Umbilical cord (tissue), 2 donors: ENCODE measurements around the gene FARS2. TPM values are rescaled to one million over a fixed set of nuclear protein-coding genes. Genes with fewer than 3 reads are reported as not detected.

ENCODE experiments used
- DNase-seq: peaks from one replicate; pipeline ENCODE4 v3.0.0-alpha.2; 2015; ENCODE audit warnings: low spot score
- total RNA-seq: library from RNA; depleted of rRNA; stranded (reverse); fragments of >200 nt; gene quantifications from one replicate; pipeline ENCODE4 v1.2.3, GENCODE V29; 2014; ENCODE audit warnings: low replicate concordance; ENCODE audit not compliant: insufficient read depth

FARS2 gene
- total RNA-seq, 1 donor from 2014 or later: 13.5 TPM

DNA sequence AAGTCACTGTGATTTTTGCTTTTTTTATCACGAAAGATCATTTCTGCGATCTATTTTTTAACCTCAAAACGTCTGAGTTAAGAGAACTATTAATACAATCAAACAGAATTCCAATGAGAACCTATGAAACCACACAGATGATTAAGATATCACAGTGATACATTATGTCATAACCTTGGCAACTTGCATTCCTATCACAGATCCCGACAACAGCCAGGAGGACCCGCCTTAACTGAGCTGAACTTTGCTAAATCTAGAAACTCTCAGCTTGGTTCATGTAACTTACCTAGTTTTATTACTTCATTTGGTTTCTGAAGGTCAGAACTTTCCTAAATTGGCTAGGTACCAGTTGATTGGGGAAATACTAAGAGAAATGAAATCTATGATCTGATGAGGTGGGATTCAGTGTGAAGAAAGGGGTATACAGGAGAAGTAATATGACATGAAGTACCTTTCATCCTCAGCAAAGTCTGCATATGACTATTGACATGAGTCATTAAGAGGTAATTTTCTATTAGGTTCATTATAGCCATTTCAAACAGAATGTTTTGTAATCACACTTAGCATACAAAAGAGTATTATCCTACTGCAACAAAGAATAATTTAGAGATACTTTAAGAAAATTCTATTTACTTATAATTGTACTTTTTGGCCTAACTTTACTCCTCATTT, 11.7 kb upstream of the FARS2 start:
- no peak for DNase-seq

DNA sequence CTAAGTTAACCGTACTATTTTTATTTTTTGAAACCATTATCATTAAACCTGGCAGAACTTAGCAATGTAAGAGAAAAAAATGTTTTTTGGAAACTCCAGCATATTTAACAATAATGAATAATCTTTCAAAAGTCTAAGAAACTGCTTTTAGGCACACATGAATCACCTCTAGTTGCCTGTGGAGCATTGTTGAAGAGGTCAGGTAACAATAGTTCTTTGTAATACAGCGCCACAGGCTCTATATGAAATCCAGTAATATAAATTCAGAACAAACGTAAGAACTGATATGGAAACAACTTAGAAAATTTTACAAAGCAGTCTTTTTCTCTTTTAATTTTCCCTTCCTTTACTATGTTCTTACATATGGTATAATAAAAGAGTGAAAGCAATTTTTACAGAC, 10.9 kb upstream of the FARS2 start:
- DNase-seq: no peak

DNA sequence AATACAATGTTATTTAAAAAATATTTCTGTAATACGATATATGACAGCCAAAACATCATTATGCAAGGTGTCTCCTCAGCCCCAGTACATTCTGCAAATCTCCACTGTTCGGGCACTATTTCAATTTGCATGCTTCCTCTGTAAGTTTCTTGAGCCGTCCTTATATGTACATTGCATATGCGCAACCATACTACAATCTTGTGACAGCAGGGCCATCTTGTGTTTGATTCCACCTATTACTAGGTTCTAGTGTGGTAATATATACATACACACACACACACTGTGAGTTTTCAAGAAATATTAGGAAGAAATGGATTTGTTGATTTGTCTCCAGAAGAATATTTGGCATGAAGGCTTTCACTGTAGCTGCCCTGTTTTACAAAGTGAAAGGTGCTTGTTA, 10.4 kb upstream of the FARS2 start:
- DNase-seq: no peak

DNA sequence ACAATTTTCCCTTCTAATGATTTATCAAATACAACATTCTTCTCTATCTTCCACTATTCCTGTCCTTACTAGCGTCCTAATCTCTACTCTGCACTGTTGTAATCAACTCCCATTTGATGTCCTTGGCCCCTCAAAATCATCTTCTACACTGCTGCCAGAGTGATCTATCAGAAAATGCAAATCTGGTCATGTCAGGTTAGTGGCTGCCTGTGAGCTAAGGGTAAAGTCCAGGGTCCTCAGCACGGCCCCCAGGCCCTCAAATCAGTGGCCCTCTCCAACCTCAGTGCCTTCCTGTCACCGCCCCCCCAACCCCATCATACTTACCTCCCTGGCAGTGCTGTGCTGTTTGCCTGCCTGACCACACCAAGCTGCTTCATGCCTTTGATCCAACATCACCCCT, 4.4 kb upstream of the FARS2 start:
- no peak for DNase-seq

DNA sequence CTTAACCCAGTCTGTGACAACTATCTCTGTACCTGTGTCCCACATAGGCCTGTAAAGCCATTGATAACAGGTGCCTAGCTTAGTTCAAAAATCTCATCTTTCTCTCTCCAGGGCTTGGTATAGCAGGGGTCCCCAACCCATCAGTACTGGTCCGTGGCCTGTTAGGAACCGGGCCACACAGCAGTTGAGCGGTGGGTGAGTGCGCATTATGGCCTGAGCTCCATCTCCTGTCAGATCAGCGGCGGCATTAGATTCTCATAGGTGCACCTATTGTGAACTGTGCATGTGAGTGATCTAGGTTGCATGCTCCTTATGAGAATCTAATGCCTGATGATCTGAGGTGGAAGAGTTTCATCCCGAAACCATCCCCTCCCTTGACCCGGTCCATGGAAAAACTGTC, 3.9 kb upstream of the FARS2 start:
- DNase-seq: no peak

DNA sequence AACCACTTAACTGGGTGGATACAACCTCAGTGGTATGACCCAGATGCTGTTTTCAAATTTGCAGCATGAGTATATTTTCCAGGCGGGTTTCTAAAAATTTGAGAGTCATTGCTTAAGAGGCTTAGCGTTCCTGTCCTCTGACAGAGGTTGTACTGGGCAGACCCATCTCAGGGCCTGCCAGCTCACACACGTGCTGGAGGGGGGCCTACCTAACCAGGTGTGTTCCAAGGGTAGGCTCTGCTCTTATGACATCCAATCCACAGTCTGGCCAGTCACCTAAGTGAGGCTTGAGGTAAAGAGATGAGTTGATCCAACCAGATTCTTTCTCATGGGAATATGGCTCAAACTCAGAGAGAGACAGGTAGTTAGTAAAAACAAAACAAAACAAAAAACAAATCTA, 1.9 kb upstream of the FARS2 start:
- DNase-seq: no peak

DNA sequence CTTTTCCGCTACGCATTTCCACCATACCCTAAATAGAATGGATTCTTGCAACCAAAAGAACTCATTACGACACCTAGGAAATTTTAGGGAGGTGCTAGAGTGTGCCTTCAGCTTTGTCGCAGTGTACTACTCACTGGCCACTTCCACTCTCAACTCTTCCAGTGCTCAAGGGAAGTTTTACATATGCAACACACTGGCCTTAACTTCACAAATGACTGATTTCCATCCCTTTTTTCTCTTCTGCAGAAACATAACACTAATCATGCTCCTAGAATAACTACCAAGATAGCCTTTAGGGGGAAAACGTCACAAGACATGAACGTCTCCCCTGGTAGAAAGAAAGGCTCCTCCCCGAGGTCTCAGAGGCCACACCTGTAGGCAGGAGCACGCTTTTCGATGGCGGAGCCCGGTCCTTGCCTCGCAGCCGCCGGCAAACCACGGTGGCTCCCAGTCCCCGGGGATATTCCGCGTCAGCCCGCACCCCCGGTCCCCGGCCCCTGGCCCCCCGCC, 1.1 kb upstream of the FARS2 start:
- DNase-seq: peak; percentile 65

DNA sequence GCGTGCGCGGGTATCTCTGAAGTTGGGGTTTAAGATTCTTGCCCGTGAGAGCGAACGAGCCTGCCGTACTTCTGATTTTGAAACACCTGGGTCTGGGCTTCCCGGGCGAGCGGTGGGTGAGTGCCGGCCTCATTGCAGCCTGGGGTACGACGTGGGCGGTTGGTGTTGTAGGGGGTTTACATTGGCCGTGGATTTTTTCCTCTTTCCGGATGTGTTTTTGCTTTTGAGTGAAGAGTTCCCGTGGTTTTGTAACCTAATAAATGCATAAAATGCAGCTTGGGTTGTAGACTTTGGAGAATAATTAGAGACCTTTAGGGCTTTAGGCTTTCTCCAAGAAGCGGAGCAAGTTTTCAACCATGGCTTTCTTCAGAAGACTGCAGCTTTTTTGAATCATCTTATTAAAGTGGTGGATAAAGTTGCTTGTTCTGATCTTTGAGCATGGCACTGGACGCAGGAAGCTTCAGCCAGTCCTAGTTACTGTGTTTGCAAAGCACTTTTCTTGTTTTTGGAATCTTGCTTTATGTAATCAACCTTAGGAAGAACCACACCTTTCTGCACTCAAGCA, 314 bp downstream of the FARS2 start:
- no peak for DNase-seq

DNA sequence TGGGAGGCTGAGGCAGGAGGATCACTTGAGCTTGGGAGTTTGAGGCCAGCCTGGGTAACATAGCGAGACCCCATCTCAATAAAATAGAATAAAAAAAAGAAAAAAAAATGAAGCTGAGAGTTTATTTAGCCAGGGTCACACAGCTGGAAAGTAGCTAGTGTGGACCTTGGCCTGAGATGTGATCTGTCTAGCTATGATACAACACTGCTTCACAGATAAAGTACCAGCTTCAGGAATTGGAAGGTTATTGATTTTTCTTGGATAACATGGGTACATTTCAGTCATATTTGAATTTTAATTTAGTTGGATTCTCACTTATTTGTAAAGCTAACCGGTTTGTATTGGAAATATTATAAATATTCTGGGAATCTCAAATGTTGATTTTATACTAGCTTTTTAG, 5.1 kb downstream of the FARS2 start:
- no peak for DNase-seq

DNA sequence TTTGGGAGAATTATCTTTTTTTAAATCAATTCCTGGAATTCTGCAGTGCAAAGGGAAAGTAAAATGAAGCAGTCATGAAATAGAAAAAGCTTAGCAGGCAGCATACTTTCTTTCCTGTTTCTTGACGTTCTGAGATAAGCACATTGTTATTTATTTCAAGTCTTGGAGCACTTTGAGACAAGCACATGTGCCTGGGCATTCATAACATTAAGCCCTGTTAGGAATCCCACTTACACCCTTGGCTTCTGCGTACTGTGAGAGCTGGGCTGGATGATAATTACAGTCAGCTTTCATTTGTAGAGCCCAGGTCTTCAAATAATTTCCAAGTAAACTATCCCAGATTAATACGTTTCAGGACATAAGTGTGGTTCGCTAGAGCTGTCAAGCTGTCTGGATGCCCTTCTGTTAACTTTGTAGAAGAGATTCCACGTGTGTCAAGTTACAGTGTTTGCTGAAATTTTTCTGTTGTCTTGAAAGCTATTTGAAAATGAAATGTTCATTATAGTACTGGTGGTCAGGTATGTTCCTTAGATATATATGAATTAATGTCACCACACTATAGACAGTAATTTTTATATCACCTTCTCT, 8.9 kb downstream of the FARS2 start:
- DNase-seq: peak; percentile 13

DNA sequence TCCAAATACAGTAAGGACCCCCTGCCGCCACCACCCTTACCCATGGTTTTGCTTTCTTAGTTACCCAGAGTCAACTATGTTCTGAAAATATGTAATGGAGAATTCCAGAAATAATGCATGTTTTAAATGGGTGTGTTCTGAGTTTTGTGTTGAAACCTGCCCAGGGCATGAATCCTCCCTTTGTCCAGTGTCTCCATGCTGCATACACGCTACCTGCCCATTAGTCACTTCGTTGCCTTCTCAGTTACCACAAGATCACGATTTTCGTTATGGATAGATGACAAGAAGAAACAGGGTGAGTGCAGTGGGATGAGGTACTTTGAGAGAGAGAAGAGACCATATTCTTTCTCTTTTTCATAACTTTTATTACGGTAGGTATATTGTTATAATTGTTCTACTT, 10.6 kb downstream of the FARS2 start:
- no peak for DNase-seq

DNA sequence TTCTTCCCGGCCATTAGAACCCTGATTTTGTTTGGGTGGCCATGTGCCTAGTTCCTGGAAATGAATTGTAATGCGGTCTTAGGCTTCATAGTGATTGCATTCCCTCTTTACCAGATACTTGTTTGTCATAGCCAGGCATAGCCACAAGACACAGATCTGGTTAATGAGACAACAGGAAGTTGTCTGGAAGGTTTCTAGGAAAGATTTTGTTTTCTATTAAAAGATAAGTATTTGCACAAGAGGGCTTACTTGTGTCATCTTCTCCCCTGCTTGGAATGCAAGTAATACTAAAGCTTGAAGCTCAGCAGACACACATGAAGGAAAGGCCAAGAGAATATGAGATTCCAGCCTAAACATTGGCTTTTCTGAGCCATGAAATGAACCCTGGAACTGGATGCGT, 12.9 kb downstream of the FARS2 start:
- DNase-seq: no peak

DNA sequence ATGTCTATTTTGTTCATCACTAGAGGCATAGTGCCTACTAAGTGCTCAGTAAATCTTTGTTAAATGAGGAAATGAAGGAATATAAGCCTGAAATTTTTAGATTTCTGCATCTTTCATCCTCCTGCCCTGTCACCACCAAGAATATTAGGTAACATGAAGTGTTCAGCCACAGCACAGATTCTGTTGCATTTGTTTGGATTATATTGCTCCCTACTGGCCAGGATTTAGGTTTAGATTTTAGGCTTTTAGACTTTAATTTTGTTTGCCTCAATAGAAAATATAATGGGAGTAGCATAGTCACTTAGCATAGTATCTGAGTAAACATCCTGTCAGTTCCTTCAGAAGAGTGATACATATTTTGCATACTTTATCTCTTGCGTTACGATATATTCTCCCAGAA, 14.2 kb downstream of the FARS2 start:
- no peak for DNase-seq

DNA sequence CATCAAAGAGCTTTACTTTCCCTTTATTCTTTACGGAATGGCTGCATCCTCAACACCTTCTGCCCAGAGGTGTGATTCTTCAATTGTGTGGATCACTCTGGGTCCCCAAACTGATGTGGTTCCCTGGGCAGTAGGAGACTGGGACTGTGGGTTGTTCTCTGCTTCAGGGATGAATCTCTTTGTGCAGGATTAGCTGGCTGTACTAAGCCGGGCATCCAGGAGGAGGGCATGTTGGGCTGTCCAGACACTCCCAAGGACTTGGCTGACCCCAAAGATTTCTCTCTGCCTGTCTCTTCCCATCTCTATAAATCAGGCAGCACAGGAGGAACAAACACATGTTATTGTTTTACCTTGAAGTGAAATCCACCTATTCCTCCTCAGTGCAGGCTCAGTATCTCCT, 15.3 kb downstream of the FARS2 start:
- no peak for DNase-seq

DNA sequence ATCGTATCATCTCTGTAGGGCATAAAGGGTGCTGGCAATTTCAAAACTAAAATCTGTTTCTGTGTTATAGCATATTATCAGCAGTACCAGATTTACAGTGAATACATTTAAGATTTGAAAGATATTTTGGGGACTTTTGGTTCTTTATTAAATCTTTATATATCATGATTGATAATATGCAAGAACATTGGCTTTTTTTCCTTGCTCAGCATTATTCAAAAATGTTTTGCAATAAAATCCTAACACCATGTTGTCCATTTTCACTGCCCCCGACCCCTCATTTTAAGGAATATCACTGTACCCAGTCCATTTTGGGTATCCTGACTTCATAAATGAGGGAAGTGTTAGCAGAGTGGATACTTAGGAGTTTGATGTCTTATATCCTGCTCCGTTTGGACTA, 16.3 kb downstream of the FARS2 start:
- no peak for DNase-seq

DNA sequence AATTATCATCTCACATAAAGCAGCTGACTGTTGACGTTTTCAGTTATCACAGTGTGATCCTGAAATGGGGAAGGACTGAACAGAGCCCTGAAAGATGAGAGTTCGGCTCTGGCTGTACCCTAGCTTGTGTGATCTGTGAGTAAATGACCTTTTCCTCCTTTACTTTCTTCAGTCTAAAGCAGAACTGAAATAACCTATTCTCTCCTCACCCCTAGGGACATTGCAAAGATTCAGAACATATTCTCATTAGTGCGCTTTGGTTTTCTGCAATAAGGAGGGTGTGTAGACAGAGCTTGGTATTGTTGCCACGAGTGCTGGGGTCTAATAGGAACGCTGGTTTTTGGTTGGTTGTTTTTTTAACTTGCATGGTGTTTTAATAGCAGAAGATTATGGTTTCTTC, 16.7 kb downstream of the FARS2 start:
- DNase-seq: no peak

DNA sequence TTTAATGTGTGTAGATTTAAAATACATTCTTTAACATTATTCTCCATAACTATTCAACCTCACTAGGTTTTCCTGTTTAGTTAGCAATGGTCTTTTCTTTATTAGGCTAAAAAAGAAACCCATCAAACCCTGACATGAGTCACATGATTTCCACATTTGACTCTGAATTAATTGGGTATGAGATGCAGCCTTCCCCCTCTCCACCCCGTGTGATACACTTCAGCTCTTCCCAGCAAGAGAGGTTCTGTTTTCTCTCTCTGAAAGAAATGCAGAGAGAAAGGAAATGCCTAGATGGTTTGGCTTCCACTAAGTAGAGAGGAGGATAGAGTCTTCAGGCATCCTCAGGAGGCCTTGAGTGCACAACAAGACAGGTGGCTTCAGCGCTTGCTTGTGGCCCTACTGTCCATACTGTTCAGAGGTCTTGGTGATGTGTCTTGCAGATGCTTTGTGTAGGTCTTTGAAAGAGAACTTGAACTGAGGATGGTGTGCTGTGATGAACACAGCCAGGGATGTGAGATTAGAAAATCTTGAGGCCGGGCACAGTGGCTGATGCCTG, 17.3 kb downstream of the FARS2 start:
- DNase-seq: no peak

DNA sequence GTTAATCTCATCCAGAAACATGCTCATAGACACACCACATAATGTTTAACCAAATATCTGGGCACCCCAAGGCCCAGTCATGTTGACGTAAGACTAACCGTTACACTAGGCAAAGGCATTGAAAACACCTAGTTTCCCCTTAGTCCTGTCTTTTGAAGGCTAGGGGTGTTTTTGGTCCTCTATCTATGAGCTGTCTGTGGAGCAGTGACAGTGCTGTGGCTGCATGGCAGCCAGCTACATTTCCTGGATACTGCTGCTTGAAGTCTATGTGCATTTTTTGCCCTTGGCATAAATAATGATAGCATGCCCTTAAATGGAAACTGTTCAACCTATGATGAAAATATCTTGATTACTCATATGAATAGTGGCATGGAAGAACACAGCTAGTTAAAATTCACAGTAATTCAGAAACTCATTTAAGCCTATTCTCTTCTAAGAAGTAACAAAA, 18.6 kb downstream of the FARS2 start:
- DNase-seq: no peak

DNA sequence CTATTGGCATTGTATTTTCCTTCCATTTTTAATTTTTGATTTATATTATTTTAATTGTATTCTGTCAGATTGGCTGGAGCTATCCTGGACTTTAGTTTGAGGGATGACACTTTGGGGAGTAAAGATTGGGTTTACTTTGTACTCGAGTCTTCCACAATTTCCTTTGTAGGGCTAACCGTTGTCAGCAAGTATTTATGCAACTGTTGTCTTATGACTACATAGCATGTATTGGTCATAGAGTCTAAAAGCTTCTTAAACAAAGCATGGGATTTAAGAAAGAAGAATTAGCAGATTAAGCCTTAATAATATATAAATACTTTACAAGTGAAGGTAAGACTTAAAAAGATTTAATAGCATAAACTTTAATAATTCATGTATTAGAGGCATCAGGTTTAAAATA, 19.6 kb downstream of the FARS2 start:
- no peak for DNase-seq

DNA sequence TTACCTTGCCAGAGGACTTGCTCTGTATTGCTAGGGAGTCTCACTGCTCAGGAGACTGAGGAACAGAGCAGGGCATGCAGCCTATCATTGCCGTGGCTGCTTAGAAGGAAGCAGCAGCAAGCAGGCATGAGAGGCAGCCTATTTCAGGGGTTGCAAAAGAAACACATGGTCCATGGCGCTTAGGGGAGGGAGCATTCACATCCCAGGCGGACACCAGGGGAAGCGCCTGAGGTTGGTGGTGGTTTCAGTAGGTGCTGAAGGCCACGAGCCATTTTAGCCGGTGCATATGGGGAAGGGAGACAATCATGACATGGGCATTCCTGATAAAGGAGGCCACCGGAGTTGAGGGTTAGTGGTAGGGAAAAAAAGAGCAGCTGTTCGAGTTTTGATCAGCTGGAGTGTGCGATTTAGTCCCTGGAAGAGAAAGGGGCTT, 20.9 kb downstream of the FARS2 start:
- no peak for DNase-seq

DNA sequence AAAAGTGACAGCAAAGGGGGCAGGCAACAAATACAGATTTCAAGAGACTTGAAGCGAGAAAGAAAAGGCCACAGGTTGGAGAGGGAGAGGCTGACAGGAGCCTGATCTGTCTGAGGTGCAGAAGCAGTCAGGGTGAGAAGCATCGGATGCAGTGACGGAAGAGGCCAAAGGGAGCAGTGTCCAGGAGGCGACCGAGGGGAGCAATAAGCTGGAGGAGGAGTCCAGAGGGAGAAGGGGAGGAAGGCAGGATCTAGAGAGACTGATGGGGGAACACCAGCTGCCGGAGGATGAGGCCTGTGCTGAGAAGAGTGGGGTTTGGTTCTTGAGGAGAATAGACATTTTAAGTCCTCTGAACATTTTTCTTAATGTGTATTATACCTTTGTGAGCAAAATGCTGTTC, 23.8 kb downstream of the FARS2 start:
- no peak for DNase-seq

DNA sequence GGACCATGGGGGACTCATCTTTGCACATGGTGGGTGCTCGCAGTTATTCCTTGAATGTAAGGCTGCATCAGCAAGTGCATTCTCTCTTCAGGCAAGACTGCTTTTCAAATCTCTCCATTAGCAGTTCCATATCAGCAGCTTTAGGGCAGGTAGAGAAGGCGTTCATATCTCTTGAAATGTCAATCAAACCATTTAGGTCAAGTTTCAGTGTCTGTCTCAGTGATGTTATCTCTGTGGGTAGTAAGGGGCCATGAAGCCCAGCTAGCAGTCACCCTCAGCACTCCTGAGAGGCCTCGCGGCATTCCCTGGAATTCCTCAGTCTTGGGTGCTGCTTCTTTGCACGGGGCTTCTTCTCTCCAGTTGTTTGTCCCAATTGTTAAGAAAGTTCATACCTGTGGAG, 24.2 kb downstream of the FARS2 start:
- no peak for DNase-seq

DNA sequence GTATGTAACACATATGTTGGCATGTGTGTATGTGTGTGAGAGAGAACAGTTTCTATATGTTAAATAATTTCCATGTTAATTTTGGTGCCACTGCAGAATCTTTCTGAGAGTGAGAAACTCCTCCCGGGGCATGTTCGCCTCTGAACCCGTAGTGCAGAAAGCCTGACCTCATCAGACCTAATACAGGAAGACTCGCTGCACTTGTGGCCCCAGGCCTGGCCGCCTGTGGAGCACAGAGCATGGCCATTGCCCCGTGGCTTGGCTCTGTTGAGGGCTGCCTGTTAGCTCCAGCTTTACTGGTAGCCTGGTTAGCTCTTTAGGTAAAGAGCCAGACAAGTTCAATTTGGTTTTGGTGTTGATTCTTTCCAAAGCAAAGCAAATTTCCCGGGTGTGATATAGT, 25.5 kb downstream of the FARS2 start:
- no peak for DNase-seq
